ENCODE measurements around the gene PICK1. TPM values are rescaled to one million over a fixed set of nuclear protein-coding genes. Genes with fewer than 3 reads are reported as not detected.

PICK1 gene
- polyA plus RNA-seq, 1 donor (not counting 4 experiments of a cell fraction or from before 2014, with no cell fraction given) = 26.8 TPM

DNA sequence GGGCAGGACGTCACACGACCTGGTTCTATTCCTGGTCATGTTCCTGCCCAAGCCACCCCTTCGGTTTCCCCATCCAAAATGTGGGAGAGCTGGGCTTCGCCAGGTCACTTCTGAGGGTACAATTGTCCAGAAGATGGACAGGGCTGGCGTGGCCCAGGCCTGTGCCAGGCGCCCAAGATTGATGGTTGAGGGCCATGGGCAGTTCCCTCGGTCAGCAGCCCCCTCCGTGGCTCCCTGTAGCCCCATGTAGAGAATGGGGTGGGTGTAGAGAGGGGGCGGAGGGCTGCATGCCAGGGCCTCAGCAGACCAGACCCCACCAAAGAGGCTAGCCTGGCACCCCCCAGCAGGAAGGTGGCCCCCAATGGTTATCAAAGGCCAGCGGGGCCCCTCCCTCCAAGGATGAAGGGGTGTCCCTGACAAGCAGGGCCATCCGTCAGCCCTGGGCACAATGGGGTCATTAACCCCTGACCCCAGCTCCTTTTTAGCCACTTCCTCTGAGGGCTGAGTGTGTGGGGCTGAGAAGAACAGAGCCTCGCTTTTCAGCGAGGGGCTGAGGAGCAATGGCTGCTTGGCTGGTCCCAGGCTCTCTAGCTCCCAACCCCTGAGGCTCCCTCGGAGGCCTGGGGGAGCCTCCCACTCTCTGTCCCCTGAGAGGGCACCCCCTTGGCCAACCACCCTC is 11.0 kb upstream of the PICK1 start:
- no peak for FAIRE-seq
- TF ChIP-seq EZH2 (IDR thresholded peaks at IDR 0.05; ENCODE audit: low read length) (no peak), CTCF (optimal IDR thresholded peaks at IDR 0.05 in 1 of 3, IDR thresholded peaks at IDR 0.05 in 1 of 3, conservative IDR thresholded peaks at IDR 0.05 in 1 of 3; ENCODE audit: extremely low read depth in 1 of 3, insufficient read depth in 2 of 3, low read length in 3 of 3) (no peak)
- DNase-seq (ENCODE audit: low read depth, low spot score) = no peak
- H3K27ac ChIP-seq (ENCODE audit: control insufficient read depth, insufficient read depth, low read length) = no peak overlapping the region
- no peaks in the 10 kb centered on the region for H3K9me3 ChIP-seq (ENCODE audit: control insufficient read depth, low read depth, low read length)
- H3K9ac ChIP-seq (ENCODE audit: control insufficient read depth, extremely low read depth, insufficient read depth, low read length) = no peak overlapping the region
- no peaks in the 10 kb centered on the region for H3K9me1 ChIP-seq (ENCODE audit: control insufficient read depth, extremely low read depth, insufficient read depth, low read length)
- no peaks in the 10 kb centered on the region for H3K36me3 ChIP-seq (ENCODE audit: control insufficient read depth in 2 of 2, extremely low read depth in 1 of 2, insufficient read depth in 2 of 2, low read length in 2 of 2)
- peaks cover 5% of the 10 kb centered on the region for H3K27me3 ChIP-seq (ENCODE audit: control insufficient read depth, extremely low read depth, insufficient read depth, low read length)
- no peak overlapping the region for H3K4me3 ChIP-seq (ENCODE audit: control insufficient read depth in 2 of 3, extremely low read depth in 1 of 3, insufficient read depth in 2 of 3, low read depth in 1 of 3, low read length in 3 of 3)
- no peaks in the 10 kb centered on the region for H3K79me2 ChIP-seq (ENCODE audit: control insufficient read depth, insufficient read depth, low read length)
- dilution Hi-C loops (cut with MboI; ENCODE audit: extremely low pct_ligation_motif_present, low sequenced_read_pairs) = no loop called here
- no peaks in the 10 kb centered on the region for H4K20me1 ChIP-seq (ENCODE audit: control insufficient read depth, extremely low read depth, insufficient read depth, low read length)
- no peak overlapping the region for H3K4me2 ChIP-seq (ENCODE audit: control insufficient read depth, extremely low read depth, insufficient read depth, low read depth, low read length)
- no peak overlapping the region for H2AFZ ChIP-seq (ENCODE audit: control insufficient read depth, low read length)
- H3K4me1 ChIP-seq (ENCODE audit: control insufficient read depth, extremely low read depth, insufficient read depth, low read length) = no peaks in the 10 kb centered on the region

GRCh38 chr22:38049812-38050619 is 7.2 kb upstream of the PICK1 start:
- Histone ChIP-seq H3K4me3 (ENCODE audit: control insufficient read depth in 2 of 3, extremely low read depth in 1 of 3, insufficient read depth in 2 of 3, low read depth in 1 of 3, low read length in 3 of 3) (no peak overlapping the region), H3K4me1 (ENCODE audit: control insufficient read depth, extremely low read depth, insufficient read depth, low read length) (no peaks in the 10 kb centered on the region), H3K4me2 (ENCODE audit: control insufficient read depth, extremely low read depth, insufficient read depth, low read depth, low read length) (no peak overlapping the region), H2AFZ (ENCODE audit: control insufficient read depth, low read length) (no peak overlapping the region), H3K27me3 (ENCODE audit: control insufficient read depth, extremely low read depth, insufficient read depth, low read length) (peaks cover 7% of the 10 kb centered on the region), H3K9ac (ENCODE audit: control insufficient read depth, extremely low read depth, insufficient read depth, low read length) (no peak overlapping the region), H3K27ac (ENCODE audit: control insufficient read depth, insufficient read depth, low read length) (no peak overlapping the region), H3K36me3 (ENCODE audit: control insufficient read depth in 2 of 2, extremely low read depth in 1 of 2, insufficient read depth in 2 of 2, low read length in 2 of 2) (no peaks in the 10 kb centered on the region), H3K9me1 (ENCODE audit: control insufficient read depth, extremely low read depth, insufficient read depth, low read length) (no peaks in the 10 kb centered on the region), H4K20me1 (ENCODE audit: control insufficient read depth, extremely low read depth, insufficient read depth, low read length) (no peaks in the 10 kb centered on the region), H3K79me2 (ENCODE audit: control insufficient read depth, insufficient read depth, low read length) (no peaks in the 10 kb centered on the region), H3K9me3 (ENCODE audit: control insufficient read depth, low read depth, low read length) (no peaks in the 10 kb centered on the region)
- FAIRE-seq (no peak), DNase-seq (ENCODE audit: low read depth, low spot score) (no peak)
- dilution Hi-C loops (cut with MboI; ENCODE audit: extremely low pct_ligation_motif_present, low sequenced_read_pairs) = no loop called here
- TF ChIP-seq EZH2 (IDR thresholded peaks at IDR 0.05; ENCODE audit: low read length) (no peak), CTCF (optimal IDR thresholded peaks at IDR 0.05 in 1 of 3, IDR thresholded peaks at IDR 0.05 in 1 of 3, conservative IDR thresholded peaks at IDR 0.05 in 1 of 3; ENCODE audit: extremely low read depth in 1 of 3, insufficient read depth in 2 of 3, low read length in 3 of 3) (no peak)

All from keratinocyte (primary cell).